Nephron (organoid): ENCODE data around the gene PPARG.

ENCODE experiments used
- H3K27ac Mint-ChIP-seq, 3 experiments: 2 replicates each; pipeline ENCODE4 v1.8.0; 2020; ENCODE audit warnings: mixed read lengths in 3 of 3, mild to moderate bottlenecking in 2 of 3, moderate library complexity in 1 of 3
- H3K27me3 Mint-ChIP-seq: 2 replicates; pipeline ENCODE4 v1.8.0; 2021; ENCODE audit warnings: low read depth, mild to moderate bottlenecking, moderate library complexity, mixed read lengths
- H3K36me3 Mint-ChIP-seq: 2 replicates; pipeline ENCODE4 v1.8.0; 2020; ENCODE audit warnings: low read depth, mixed read lengths
- H3K4me1 Mint-ChIP-seq: 2 replicates; pipeline ENCODE4 v1.8.0; 2020; ENCODE audit warnings: mixed read lengths
- H3K4me3 Mint-ChIP-seq, 3 experiments: 2 replicates each; pipeline ENCODE4 v1.8.0; 2020; ENCODE audit warnings: mild to moderate bottlenecking in 3 of 3, mixed read lengths in 3 of 3, moderate library complexity in 2 of 3
- H3K9me3 Mint-ChIP-seq: 2 replicates; pipeline ENCODE4 v1.8.0; 2020; ENCODE audit warnings: mixed read lengths
- TF ChIP-seq, protein P1 (sequence below), 3 experiments: fragments of 200-600 bp; sonication (generic); IDR thresholded peaks; one replicate each; pipeline ENCODE4 v1.5.0; 2021; ENCODE audit warnings: antibody characterized with exemption in 3 of 3; ENCODE audit not compliant: unreplicated experiment in 3 of 3

PPARG gene

DNA sequence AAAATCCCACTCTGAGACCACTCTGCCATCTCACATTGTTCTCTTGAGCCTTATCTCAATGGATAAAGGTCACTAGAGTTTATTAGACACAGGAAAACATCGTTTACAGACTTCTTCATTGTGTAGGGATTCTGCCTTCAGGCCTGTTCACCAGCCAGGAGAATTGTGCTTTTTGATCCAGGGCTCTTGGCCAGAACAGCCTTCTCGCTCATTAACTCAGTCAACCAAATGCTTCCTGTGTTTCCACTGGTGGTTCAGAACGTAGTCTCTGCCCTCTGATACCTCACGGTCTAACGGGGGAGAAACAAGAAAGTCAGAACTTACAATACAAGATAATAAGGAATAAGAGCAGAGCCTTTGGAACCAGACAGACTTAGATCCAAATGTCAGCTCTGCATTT lies 141.2 kb downstream of the PPARG start:
- H3K4me3 Mint-ChIP-seq, result no peak overlapping the region
- peaks cover 2% of the 10 kb centered on the region for H3K27me3 Mint-ChIP-seq
- H3K9me3 Mint-ChIP-seq, result peaks cover 4% of the 10 kb centered on the region
- TF ChIP-seq, protein P1, sequence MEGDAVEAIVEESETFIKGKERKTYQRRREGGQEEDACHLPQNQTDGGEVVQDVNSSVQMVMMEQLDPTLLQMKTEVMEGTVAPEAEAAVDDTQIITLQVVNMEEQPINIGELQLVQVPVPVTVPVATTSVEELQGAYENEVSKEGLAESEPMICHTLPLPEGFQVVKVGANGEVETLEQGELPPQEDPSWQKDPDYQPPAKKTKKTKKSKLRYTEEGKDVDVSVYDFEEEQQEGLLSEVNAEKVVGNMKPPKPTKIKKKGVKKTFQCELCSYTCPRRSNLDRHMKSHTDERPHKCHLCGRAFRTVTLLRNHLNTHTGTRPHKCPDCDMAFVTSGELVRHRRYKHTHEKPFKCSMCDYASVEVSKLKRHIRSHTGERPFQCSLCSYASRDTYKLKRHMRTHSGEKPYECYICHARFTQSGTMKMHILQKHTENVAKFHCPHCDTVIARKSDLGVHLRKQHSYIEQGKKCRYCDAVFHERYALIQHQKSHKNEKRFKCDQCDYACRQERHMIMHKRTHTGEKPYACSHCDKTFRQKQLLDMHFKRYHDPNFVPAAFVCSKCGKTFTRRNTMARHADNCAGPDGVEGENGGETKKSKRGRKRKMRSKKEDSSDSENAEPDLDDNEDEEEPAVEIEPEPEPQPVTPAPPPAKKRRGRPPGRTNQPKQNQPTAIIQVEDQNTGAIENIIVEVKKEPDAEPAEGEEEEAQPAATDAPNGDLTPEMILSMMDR (IDR thresholded peaks at IDR 0.05; ENCODE audit: unreplicated experiment in 3 of 3), result no peak
- peaks cover 6% of the 10 kb centered on the region for H3K36me3 Mint-ChIP-seq
- H3K4me1 Mint-ChIP-seq, result peaks cover 49% of the 10 kb centered on the region
- H3K27ac Mint-ChIP-seq, result peak overlapping the region in 2 of 3 experiments; percentile 40 to 62

DNA sequence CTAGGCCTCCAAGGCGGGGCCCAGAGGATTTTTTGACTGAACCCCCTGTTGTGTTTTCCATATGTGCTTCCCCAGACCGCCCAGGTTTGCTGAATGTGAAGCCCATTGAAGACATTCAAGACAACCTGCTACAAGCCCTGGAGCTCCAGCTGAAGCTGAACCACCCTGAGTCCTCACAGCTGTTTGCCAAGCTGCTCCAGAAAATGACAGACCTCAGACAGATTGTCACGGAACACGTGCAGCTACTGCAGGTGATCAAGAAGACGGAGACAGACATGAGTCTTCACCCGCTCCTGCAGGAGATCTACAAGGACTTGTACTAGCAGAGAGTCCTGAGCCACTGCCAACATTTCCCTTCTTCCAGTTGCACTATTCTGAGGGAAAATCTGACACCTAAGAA lies 145.0 kb downstream of the PPARG start:
- Mint-ChIP-seq H3K4me1 (peaks cover 49% of the 10 kb centered on the region), H3K27ac (no peak overlapping the region), H3K4me3 (no peak overlapping the region), H3K9me3 (peaks cover 4% of the 10 kb centered on the region), H3K36me3 (no peaks in the 10 kb centered on the region), H3K27me3 (peaks cover 10% of the 10 kb centered on the region)
- TF ChIP-seq, protein P1 (IDR thresholded peaks at IDR 0.05; ENCODE audit: unreplicated experiment in 3 of 3), result no peak

DNA sequence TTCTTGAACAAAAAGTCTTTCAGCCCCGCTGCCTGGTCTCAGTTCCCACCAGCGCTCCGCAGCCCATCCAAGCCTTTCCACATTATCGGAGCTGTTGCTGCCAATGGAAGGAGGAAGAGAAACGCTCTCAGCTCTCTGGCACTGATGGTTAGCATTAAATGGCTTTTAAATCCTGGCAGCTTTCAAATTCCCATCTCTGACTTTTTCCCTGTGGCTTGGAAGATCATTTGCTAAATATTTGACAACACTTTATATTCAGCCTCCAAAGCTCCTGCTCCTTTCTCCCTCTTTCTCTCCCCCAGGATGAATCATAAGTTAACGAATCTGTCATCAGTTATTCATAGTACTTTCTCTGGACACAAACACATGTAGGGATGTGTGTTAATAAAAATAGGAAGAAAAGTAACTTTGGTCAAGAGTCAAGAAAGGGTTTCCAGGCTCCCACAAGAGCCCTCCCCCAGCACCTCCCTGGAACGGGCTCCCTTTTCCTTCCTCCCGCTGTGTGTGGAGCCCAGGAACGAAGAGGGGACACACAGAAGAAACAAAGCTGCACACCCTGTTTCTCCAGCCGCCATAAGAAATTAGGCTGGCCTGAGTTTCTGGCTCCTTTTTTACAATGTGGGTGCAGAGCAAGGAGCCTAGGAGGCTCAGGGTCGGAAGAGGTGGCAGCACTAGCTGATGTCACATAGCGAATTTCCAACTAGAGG lies 147.8 kb downstream of the PPARG start:
- H3K27me3 Mint-ChIP-seq, result peaks cover 14% of the 10 kb centered on the region
- TF ChIP-seq, protein P1 (IDR thresholded peaks at IDR 0.05; ENCODE audit: unreplicated experiment in 3 of 3), result no peak
- H3K4me1 Mint-ChIP-seq, result peaks cover 57% of the 10 kb centered on the region
- H3K27ac Mint-ChIP-seq, result peak overlapping the region; percentile 6 to 82 (median 77)
- H3K4me3 Mint-ChIP-seq, result peak overlapping the region in 2 of 3 experiments; percentile 3 to 18
- no peaks in the 10 kb centered on the region for H3K36me3 Mint-ChIP-seq
- no peaks in the 10 kb centered on the region for H3K9me3 Mint-ChIP-seq

DNA sequence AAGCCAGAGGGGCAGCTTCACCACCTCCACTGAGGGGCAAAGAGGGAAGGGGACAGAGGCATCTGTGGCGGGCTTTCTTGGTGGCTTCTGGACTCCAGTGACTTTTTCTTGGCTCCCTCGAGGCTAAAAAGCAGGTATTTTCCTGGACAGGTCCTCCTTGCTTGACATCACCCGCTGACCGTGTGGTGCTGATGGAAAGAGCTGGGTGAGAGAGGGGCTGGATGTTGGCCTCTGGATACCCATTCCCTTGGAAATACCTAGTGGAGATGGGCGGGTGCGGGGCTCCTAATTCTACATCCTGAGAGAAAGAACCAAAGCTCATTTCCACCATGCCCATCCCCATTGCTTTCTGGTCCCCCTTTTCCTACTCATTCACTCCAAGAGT lies 148.3 kb downstream of the PPARG start:
- TF ChIP-seq, protein P1 (IDR thresholded peaks at IDR 0.05; ENCODE audit: unreplicated experiment in 3 of 3), result no peak
- H3K9me3 Mint-ChIP-seq, result no peaks in the 10 kb centered on the region
- H3K4me3 Mint-ChIP-seq, result no peak overlapping the region
- peaks cover 14% of the 10 kb centered on the region for H3K27me3 Mint-ChIP-seq
- H3K36me3 Mint-ChIP-seq, result no peaks in the 10 kb centered on the region
- peaks cover 62% of the 10 kb centered on the region for H3K4me1 Mint-ChIP-seq
- peak overlapping the region in 2 of 3 experiments; percentile 80 to 82 for H3K27ac Mint-ChIP-seq

DNA sequence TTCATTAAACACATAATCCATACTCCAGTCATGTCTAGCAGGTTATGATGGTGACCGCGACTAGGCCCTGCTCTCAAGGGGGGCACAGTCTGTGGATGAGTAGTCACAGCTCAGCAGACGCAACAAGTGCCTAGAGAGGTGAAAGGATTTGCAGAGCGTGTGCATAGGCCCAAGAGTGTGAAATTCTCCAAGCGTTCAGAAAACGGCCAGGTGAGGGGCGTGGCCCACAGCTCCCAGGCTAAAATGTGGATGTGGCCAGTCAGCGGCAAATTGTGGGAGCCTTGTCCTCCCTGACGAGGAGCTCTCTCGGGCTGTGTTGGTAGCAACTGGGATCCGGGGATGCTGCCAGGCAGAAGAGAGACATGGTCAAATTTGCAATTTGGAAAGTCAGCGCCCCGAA lies 149.0 kb downstream of the PPARG start:
- H3K27ac Mint-ChIP-seq, result peak overlapping the region in 2 of 3 experiments; percentile 80 to 82
- H3K27me3 Mint-ChIP-seq, result peaks cover 14% of the 10 kb centered on the region
- H3K4me3 Mint-ChIP-seq, result no peak overlapping the region
- H3K36me3 Mint-ChIP-seq, result no peaks in the 10 kb centered on the region
- H3K4me1 Mint-ChIP-seq, result peaks cover 68% of the 10 kb centered on the region
- no peaks in the 10 kb centered on the region for H3K9me3 Mint-ChIP-seq
- TF ChIP-seq, protein P1 (IDR thresholded peaks at IDR 0.05; ENCODE audit: unreplicated experiment in 3 of 3), result no peak

DNA sequence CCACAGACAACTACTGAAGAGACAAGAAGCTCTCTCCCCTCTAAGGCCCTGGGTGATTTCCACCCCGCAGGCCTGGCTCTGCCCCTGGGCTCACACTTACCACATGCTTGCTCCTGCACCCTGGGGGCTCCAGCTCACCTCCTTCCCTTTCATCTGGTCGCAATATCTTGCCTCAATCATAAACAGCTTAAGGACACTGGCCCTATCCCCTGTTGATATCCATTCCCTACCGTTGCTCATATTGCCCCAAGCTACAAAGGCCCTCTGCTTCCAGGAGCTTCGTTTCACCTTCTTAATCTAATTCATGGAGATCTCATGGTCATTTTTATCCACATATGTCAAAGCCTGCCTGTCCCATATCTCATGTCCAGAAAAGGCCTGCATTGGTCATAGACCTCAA lies 149.4 kb downstream of the PPARG start:
- Mint-ChIP-seq H3K4me3 (no peak overlapping the region), H3K4me1 (peaks cover 73% of the 10 kb centered on the region), H3K9me3 (no peaks in the 10 kb centered on the region), H3K27ac (peak overlapping the region in 2 of 3 experiments; percentile 37 to 48), H3K27me3 (peaks cover 16% of the 10 kb centered on the region), H3K36me3 (no peaks in the 10 kb centered on the region)
- TF ChIP-seq, protein P1 (IDR thresholded peaks at IDR 0.05; ENCODE audit: unreplicated experiment in 3 of 3), result no peak
